ENCODE results near the gene GTPBP4. TPM values are rescaled to one million over a fixed set of nuclear protein-coding genes. Genes with fewer than 3 reads are reported as not detected.

Gene GTPBP4
- total RNA-seq, 1 experiment from 2014 or later = 44.6 TPM

DNA sequence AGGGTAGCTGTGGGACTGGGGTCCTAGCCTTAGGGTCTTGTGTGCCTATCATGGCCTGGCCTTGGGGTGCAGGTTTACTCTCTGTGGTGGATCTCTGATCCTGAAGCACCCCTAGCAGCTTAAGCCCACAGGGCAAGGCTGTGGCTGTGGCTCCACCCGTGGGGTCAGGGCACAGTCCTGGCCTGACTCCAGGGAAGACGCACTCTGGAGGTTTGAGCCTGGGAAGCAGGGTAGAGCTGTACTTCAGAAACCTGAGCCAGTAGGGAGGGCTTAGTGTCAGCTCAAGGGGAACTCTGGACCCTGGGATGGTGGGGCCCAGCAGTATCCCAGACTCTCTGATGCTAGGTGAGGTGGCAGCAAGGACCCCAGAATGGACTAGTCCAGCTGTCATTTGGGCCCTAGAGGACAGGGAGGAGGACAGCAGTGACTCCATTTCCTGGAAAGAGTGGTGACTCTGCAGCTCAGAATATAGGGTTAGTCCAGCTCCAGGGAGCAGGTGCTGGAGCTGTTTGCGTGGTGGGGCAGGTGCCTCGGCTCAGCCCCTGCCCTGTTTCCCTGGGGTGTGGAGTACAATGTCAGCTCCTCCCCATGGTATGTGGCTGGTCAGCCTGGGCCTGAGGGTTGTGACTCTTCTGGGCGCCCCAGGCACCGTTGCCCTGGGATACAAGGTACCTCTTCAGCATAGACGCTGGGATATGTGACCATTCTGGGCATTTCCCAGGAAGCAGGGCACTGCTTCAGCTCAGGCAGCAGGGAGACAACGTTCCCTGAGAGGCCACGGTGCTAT lies 15.8 kb downstream of the GTPBP4 start:
- ChIA-PET POLR2A (ENCODE audit: unreplicated experiment) (interaction anchor here (0.6 kb wide), 1 partner anchor 50 kb away, joined by 3 read pairs; no protein-coding TSS in a partner anchor), CTCF (no interaction called here)
- ATAC-seq = no peak
- Histone ChIP-seq H3K36me3 (ENCODE audit: low read depth, low read length) (peaks cover 43% of the 10 kb centered on the region), H3F3A (ENCODE audit: low read length, unreplicated experiment) (no peaks in the 10 kb centered on the region), H3K9me3 (ENCODE audit: low read length) (no peaks in the 10 kb centered on the region), H3K27me3 (ENCODE audit: low read length) (no peaks in the 10 kb centered on the region), H2AFZ (ENCODE audit: low read length) (no peak overlapping the region), H3K9ac (ENCODE audit: low read length) (no peak overlapping the region), H3K9me2 (replicated peaks; ENCODE audit: low read length) (no peaks in the 10 kb centered on the region), H3K79me2 (ENCODE audit: low read length) (peaks cover 24% of the 10 kb centered on the region), H4K20me1 (ENCODE audit: low read length) (0 out of 2 replicates have a peak, but pooled peaks cover 7% of the 10 kb centered on the region), H3K27ac (ENCODE audit: low read length) (no peak overlapping the region), H3K4me1 (ENCODE audit: insufficient read depth, low read length) (no peaks in the 10 kb centered on the region), H3K4me3 (ENCODE audit: low read length) (no peak overlapping the region), H3K4me2 (ENCODE audit: low read length) (no peak overlapping the region)
- BruUV-seq (replicated peaks) = no TSS peak
- TF ChIP-seq CTCF (conservative IDR thresholded peaks at IDR 0.05; ENCODE audit: low read depth, low read length) (no peak), EZH2 (IDR thresholded peaks at IDR 0.05; ENCODE audit: low read length, unreplicated experiment) (no peak), EZH2phosphoT487 (IDR thresholded peaks at IDR 0.05; ENCODE audit: borderline replicate concordance, low read length) (no peak)
- intact Hi-C loops (cut with micrococcal nuclease) = no loop called here
- no peak for DNase-seq

- H3K27me3 ChIP-seq (ENCODE audit: low read length) = no peaks in the 10 kb centered on the region
- DNase-seq (no peak), ATAC-seq (no peak)
- TF ChIP-seq CTCF (conservative IDR thresholded peaks at IDR 0.05; ENCODE audit: low read depth, low read length) = no peak
- no peak for TF ChIP-seq EZH2phosphoT487 (IDR thresholded peaks at IDR 0.05; ENCODE audit: borderline replicate concordance, low read length)
- TF ChIP-seq EZH2 (IDR thresholded peaks at IDR 0.05; ENCODE audit: low read length, unreplicated experiment) = no peak
- H3K27ac ChIP-seq (ENCODE audit: low read length) = no peak overlapping the region
- intact Hi-C loops (cut with micrococcal nuclease) = no loop called here
- no peak overlapping the region for H3K4me3 ChIP-seq (ENCODE audit: low read length)
- POLR2A ChIA-PET (ENCODE audit: unreplicated experiment) = no interaction called here
- peaks cover 30% of the 10 kb centered on the region for H3K36me3 ChIP-seq (ENCODE audit: low read depth, low read length)
- 0 out of 2 replicates have a peak, but pooled peaks cover 7% of the 10 kb centered on the region for H4K20me1 ChIP-seq (ENCODE audit: low read length)
- CTCF ChIA-PET = no interaction called here
- no TSS peak for BruUV-seq (replicated peaks)
- no peak overlapping the region for H3K4me2 ChIP-seq (ENCODE audit: low read length)
- no peaks in the 10 kb centered on the region for H3K4me1 ChIP-seq (ENCODE audit: insufficient read depth, low read length)
- H3F3A ChIP-seq (ENCODE audit: low read length, unreplicated experiment) = no peaks in the 10 kb centered on the region
- H3K9me3 ChIP-seq (ENCODE audit: low read length) = no peaks in the 10 kb centered on the region
- H2AFZ ChIP-seq (ENCODE audit: low read length) = no peak overlapping the region
- peaks cover 15% of the 10 kb centered on the region; the same call in 1 of the 2 replicates for H3K79me2 ChIP-seq (ENCODE audit: low read length)
- H3K9ac ChIP-seq (ENCODE audit: low read length) = no peak overlapping the region
- no peaks in the 10 kb centered on the region for H3K9me2 ChIP-seq (replicated peaks; ENCODE audit: low read length)
Measured at GRCh38 chr10:1006573-1006972, 18.3 kb downstream of the GTPBP4 start.

GRCh38 chr10:1007583-1007982 lies 19.3 kb downstream of the GTPBP4 start:
- Histone ChIP-seq H3K9me3 (ENCODE audit: low read length) (no peaks in the 10 kb centered on the region), H4K20me1 (ENCODE audit: low read length) (0 out of 2 replicates have a peak, but pooled peaks cover 4% of the 10 kb centered on the region), H3K27me3 (ENCODE audit: low read length) (no peaks in the 10 kb centered on the region), H3K9ac (ENCODE audit: low read length) (no peak overlapping the region), H3K9me2 (replicated peaks; ENCODE audit: low read length) (no peaks in the 10 kb centered on the region), H3K4me1 (ENCODE audit: insufficient read depth, low read length) (no peaks in the 10 kb centered on the region), H2AFZ (ENCODE audit: low read length) (no peak overlapping the region), H3K79me2 (ENCODE audit: low read length) (peaks cover 10% of the 10 kb centered on the region; the same call in 1 of the 2 replicates), H3F3A (ENCODE audit: low read length, unreplicated experiment) (no peaks in the 10 kb centered on the region), H3K27ac (ENCODE audit: low read length) (no peak overlapping the region), H3K4me2 (ENCODE audit: low read length) (no peak overlapping the region), H3K36me3 (ENCODE audit: low read depth, low read length) (peaks cover 25% of the 10 kb centered on the region), H3K4me3 (ENCODE audit: low read length) (no peak overlapping the region)
- POLR2A ChIA-PET (ENCODE audit: unreplicated experiment) = no interaction called here
- TF ChIP-seq EZH2phosphoT487 (IDR thresholded peaks at IDR 0.05; ENCODE audit: borderline replicate concordance, low read length) (no peak), EZH2 (IDR thresholded peaks at IDR 0.05; ENCODE audit: low read length, unreplicated experiment) (no peak), CTCF (conservative IDR thresholded peaks at IDR 0.05; ENCODE audit: low read depth, low read length) (no peak)
- no TSS peak for BruUV-seq (replicated peaks)
- ATAC-seq (no peak), DNase-seq (no peak)
- intact Hi-C loops (cut with micrococcal nuclease) = no loop called here
- CTCF ChIA-PET = no interaction called here
